Liver (tissue), 9 donors: ENCODE measurements around the gene ITGB2. TPM values are rescaled to one million over a fixed set of nuclear protein-coding genes. Genes with fewer than 3 reads are reported as not detected.

Experiments used
- DNase-seq: peaks from one replicate; pipeline ENCODE4 v3.0.0-alpha.2; 2017; ENCODE audit warnings: low spot score
- H3K27ac ChIP-seq, 2 donors: one replicate each; pipeline ENCODE4 v1.7.0; 2013; ENCODE audit warnings: inconsistent platforms in 2 of 2, low read length in 2 of 2, control low read depth in 1 of 2, low read depth in 1 of 2, mild to moderate bottlenecking in 1 of 2
- H3K27me3 ChIP-seq, 4 donors: one replicate each; pipeline versions ENCODE4 v1.6.1 to v1.7.0; 2013; ENCODE audit warnings: low read length in 3 of 4, inconsistent platforms in 1 of 4, mild to moderate bottlenecking in 1 of 4, moderate library complexity in 1 of 4; ENCODE audit not compliant: control insufficient read depth in 4 of 4, insufficient read depth in 4 of 4
- H3K36me3 ChIP-seq, 4 donors: one replicate each; pipeline versions ENCODE4 v1.6.1 to v1.7.0; 2013; ENCODE audit warnings: low read length in 3 of 4, mild to moderate bottlenecking in 3 of 4, low read depth in 1 of 4, moderate library complexity in 1 of 4; ENCODE audit not compliant: control insufficient read depth in 4 of 4, insufficient read depth in 3 of 4
- H3K4me1 ChIP-seq, 4 donors: one replicate each; pipeline versions ENCODE4 v1.6.1 to v1.7.0; 2013; ENCODE audit warnings: low read length in 3 of 4, mild to moderate bottlenecking in 3 of 4, moderate library complexity in 1 of 4; ENCODE audit not compliant: control insufficient read depth in 4 of 4, insufficient read depth in 4 of 4
- H3K4me3 ChIP-seq, 3 donors: one replicate each; pipeline versions ENCODE4 v1.6.1 to v1.7.0; 2013; ENCODE audit warnings: low read length in 3 of 3, control low read depth in 1 of 3, low read depth in 1 of 3, mild to moderate bottlenecking in 1 of 3
- H3K9ac ChIP-seq, 2 donors: one replicate each; pipeline ENCODE4 v1.7.0; 2013; ENCODE audit warnings: low read length in 2 of 2, mild to moderate bottlenecking in 2 of 2, moderate library complexity in 2 of 2, control low read depth in 1 of 2, low read depth in 1 of 2
- H3K9me3 ChIP-seq, 4 donors: one replicate each; pipeline versions ENCODE4 v1.6.1 to v1.7.0; 2013; ENCODE audit warnings: low read length in 3 of 4; ENCODE audit not compliant: control insufficient read depth in 4 of 4
- ATF3 ChIP-seq: IDR thresholded peaks from 2 replicates; pipeline ENCODE4 v1.6.1; 2016; ENCODE audit warnings: antibody characterized with exemption
- EGR1 ChIP-seq, 2 donors: IDR thresholded peaks; 2 replicates each; pipeline ENCODE4 v1.6.1; 2016 to 2018; ENCODE audit warnings: antibody characterized with exemption in 2 of 2, low read depth in 2 of 2
- FOXA1 ChIP-seq: IDR thresholded peaks from 2 replicates; pipeline ENCODE4 v1.6.1; 2016; ENCODE audit warnings: antibody characterized with exemption
- FOXA2 ChIP-seq: IDR thresholded peaks from 2 replicates; pipeline ENCODE4 v1.6.1; 2016; ENCODE audit warnings: antibody characterized with exemption
- GABPA ChIP-seq, 2 donors: IDR thresholded peaks in 1 of 2; conservative IDR thresholded peaks in 1 of 2; 2 replicates each; pipeline ENCODE4 v1.6.1; 2016; ENCODE audit warnings: antibody characterized with exemption in 2 of 2, mild to moderate bottlenecking in 1 of 2, moderate library complexity in 1 of 2
- HNF4A ChIP-seq, 2 donors: conservative IDR thresholded peaks; 2 replicates each; pipeline ENCODE4 v1.6.1; 2016; ENCODE audit warnings: antibody characterized with exemption in 2 of 2, mild to moderate bottlenecking in 2 of 2
- JUND ChIP-seq, 2 donors: IDR thresholded peaks; 2 replicates each; pipeline ENCODE4 v1.6.1; 2016; ENCODE audit warnings: antibody characterized with exemption in 2 of 2
- NR2F2 ChIP-seq: IDR thresholded peaks from 2 replicates; pipeline ENCODE4 v1.6.1; 2016; ENCODE audit warnings: antibody characterized with exemption
- RXRA ChIP-seq, 2 donors: IDR thresholded peaks; 2 replicates each; pipeline ENCODE4 v1.6.1; 2017 to 2018; ENCODE audit warnings: antibody characterized with exemption in 2 of 2, mild to moderate bottlenecking in 1 of 2
- SP1 ChIP-seq: IDR thresholded peaks from 2 replicates; pipeline ENCODE4 v1.6.1; 2018; ENCODE audit warnings: antibody characterized with exemption, mild to moderate bottlenecking
- YY1 ChIP-seq: IDR thresholded peaks from 2 replicates; pipeline ENCODE4 v1.6.1; 2016; ENCODE audit warnings: antibody characterized with exemption, mild to moderate bottlenecking
- WGBS: extraction: QIAGEN DNeasy Blood & Tissue Kit; methylation state at CpG from one replicate; pipeline ENCODE4 v1.1.7; 2013; 5-methylcytosine and 5-hydroxymethylcytosine counted together
- polyA plus RNA-seq, 2 donors: library from polyadenylated mRNA; stranded (reverse) in 1 of 2; unstranded in 1 of 2; fragments of 200-250 nt in 1 of 2; fragments of >200 nt in 1 of 2; fragmentation: Nextera tagmentation in 1 of 2; extraction: Ambion mirVana in 1 of 2; gene quantifications; one replicate each; pipeline versions ENCODE4 v1.2.1 to v1.2.3, GENCODE V29; 2013 to 2015
- total RNA-seq, 2 donors: library from RNA; depleted of rRNA; stranded (reverse); fragments of >200 nt; gene quantifications; one replicate each; pipeline ENCODE4 v1.2.3, GENCODE V29; 2014
- TF ChIP-seq, protein P1 (sequence below): IDR thresholded peaks from 2 replicates; pipeline ENCODE4 v1.6.1; 2016; ENCODE audit warnings: antibody characterized with exemption, mild to moderate bottlenecking
- TF ChIP-seq, protein P2 (sequence below): IDR thresholded peaks from 2 replicates; pipeline ENCODE4 v1.6.1; 2016; ENCODE audit warnings: antibody characterized with exemption
- TF ChIP-seq, protein P3 (sequence below): fragments of 150-350 bp; IDR thresholded peaks from 2 replicates; pipeline ENCODE4 v1.5.1; 2017; ENCODE audit warnings: improper control_type of control experiment, low read depth, low read length; ENCODE audit not compliant: missing input control
- donor health status: healthy.
- donor health status: healthy.
- donor health status: healthy.
- donor health status: healthy.
- donor health status: healthy.

The ITGB2 gene
- total and polyA plus RNA-seq, 4 donors: 9.6 to 50.6 (median 28.7) TPM

- TF ChIP-seq, protein P1, sequence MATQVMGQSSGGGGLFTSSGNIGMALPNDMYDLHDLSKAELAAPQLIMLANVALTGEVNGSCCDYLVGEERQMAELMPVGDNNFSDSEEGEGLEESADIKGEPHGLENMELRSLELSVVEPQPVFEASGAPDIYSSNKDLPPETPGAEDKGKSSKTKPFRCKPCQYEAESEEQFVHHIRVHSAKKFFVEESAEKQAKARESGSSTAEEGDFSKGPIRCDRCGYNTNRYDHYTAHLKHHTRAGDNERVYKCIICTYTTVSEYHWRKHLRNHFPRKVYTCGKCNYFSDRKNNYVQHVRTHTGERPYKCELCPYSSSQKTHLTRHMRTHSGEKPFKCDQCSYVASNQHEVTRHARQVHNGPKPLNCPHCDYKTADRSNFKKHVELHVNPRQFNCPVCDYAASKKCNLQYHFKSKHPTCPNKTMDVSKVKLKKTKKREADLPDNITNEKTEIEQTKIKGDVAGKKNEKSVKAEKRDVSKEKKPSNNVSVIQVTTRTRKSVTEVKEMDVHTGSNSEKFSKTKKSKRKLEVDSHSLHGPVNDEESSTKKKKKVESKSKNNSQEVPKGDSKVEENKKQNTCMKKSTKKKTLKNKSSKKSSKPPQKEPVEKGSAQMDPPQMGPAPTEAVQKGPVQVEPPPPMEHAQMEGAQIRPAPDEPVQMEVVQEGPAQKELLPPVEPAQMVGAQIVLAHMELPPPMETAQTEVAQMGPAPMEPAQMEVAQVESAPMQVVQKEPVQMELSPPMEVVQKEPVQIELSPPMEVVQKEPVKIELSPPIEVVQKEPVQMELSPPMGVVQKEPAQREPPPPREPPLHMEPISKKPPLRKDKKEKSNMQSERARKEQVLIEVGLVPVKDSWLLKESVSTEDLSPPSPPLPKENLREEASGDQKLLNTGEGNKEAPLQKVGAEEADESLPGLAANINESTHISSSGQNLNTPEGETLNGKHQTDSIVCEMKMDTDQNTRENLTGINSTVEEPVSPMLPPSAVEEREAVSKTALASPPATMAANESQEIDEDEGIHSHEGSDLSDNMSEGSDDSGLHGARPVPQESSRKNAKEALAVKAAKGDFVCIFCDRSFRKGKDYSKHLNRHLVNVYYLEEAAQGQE: no peak
- no peak for TF ChIP-seq HNF4A (conservative IDR thresholded peaks at IDR 0.05)
These were observed 25.9 kb downstream of the ITGB2 start (continued) for GRCh38 chr21:44894687-44895302.

- Histone ChIP-seq H3K27me3 (no peaks in the 10 kb centered on the region), H3K36me3 (no peaks in the 10 kb centered on the region)
- no peak for DNase-seq
These were observed 26.6 kb downstream of the ITGB2 start for GRCh38 chr21:44893948-44894656.

GRCh38 chr21:44893278-44893556, 27.5 kb downstream of the ITGB2 start:
- 93% methylated on average over 7 of the region's 7 CpGs for WGBS
- no peak for DNase-seq
- peaks cover 7 to 35% (median 20%) of the 10 kb centered on the region in 4 donors for H3K4me1 ChIP-seq
- H3K4me3 ChIP-seq: no peak overlapping the region
- no peaks in the 10 kb centered on the region for H3K9me3 ChIP-seq
- no peak for TF ChIP-seq SP1
- TF ChIP-seq FOXA2: no peak
- TF ChIP-seq JUND (IDR thresholded peaks at IDR 0.05): no peak
- TF ChIP-seq, protein P2, sequence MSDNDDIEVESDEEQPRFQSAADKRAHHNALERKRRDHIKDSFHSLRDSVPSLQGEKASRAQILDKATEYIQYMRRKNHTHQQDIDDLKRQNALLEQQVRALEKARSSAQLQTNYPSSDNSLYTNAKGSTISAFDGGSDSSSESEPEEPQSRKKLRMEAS: no peak
- no peak for TF ChIP-seq FOXA1
- TF ChIP-seq ATF3: no peak
- no peak for TF ChIP-seq YY1
- TF ChIP-seq GABPA (IDR thresholded peaks at IDR 0.05 in 1 of 2, conservative IDR thresholded peaks at IDR 0.05 in 1 of 2): no peak
- no peak for TF ChIP-seq HNF4A (conservative IDR thresholded peaks at IDR 0.05)
- TF ChIP-seq, protein P1: no peak
- TF ChIP-seq, protein P3, sequence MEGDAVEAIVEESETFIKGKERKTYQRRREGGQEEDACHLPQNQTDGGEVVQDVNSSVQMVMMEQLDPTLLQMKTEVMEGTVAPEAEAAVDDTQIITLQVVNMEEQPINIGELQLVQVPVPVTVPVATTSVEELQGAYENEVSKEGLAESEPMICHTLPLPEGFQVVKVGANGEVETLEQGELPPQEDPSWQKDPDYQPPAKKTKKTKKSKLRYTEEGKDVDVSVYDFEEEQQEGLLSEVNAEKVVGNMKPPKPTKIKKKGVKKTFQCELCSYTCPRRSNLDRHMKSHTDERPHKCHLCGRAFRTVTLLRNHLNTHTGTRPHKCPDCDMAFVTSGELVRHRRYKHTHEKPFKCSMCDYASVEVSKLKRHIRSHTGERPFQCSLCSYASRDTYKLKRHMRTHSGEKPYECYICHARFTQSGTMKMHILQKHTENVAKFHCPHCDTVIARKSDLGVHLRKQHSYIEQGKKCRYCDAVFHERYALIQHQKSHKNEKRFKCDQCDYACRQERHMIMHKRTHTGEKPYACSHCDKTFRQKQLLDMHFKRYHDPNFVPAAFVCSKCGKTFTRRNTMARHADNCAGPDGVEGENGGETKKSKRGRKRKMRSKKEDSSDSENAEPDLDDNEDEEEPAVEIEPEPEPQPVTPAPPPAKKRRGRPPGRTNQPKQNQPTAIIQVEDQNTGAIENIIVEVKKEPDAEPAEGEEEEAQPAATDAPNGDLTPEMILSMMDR: no peak
- no peak for TF ChIP-seq EGR1 (IDR thresholded peaks at IDR 0.05; ENCODE audit: low read depth in 2 of 2)
- H3K9ac ChIP-seq: no peak overlapping the region
- H3K27ac ChIP-seq: no peak overlapping the region
- no peaks in the 10 kb centered on the region for H3K27me3 ChIP-seq
- no peaks in the 10 kb centered on the region for H3K36me3 ChIP-seq

More at GRCh38 chr21:44893948-44894656, 26.6 kb downstream of the ITGB2 start:
- Histone ChIP-seq H3K4me3 (no peak overlapping the region), H3K9me3 (no peaks in the 10 kb centered on the region), H3K4me1 (peaks cover 7 to 30% (median 18%) of the 10 kb centered on the region in 4 donors), H3K27ac (no peak overlapping the region), H3K9ac (no peak overlapping the region)
- WGBS: 46% methylated on average over 15 of the region's 15 CpGs
- no peak for TF ChIP-seq NR2F2
- TF ChIP-seq RXRA (IDR thresholded peaks at IDR 0.05): peak; percentile 59 to 82
